ENCODE measurements around the gene ALDH3B1.

DNA sequence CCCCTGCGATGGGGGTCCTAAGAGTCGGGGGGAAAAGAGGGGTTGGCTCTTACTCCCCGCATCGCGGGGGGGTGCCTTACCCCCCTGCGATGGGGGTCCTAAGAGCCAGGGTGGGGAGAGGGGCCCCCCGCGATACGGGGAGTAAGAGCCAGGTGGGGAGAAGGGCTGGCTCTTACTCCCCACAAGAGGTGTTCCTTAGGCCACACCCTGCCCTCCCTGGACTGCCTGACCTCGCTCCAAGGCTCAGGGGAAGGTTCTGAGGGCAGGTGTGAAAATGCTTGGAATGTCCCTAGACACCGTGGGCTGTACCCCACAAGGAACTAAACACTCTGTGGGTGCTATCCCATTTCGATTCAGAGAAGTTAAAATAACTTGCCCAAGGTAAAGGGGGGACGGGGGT, 14.1 kb upstream of the ALDH3B1 start:
- TF ChIP-seq, protein P1, sequence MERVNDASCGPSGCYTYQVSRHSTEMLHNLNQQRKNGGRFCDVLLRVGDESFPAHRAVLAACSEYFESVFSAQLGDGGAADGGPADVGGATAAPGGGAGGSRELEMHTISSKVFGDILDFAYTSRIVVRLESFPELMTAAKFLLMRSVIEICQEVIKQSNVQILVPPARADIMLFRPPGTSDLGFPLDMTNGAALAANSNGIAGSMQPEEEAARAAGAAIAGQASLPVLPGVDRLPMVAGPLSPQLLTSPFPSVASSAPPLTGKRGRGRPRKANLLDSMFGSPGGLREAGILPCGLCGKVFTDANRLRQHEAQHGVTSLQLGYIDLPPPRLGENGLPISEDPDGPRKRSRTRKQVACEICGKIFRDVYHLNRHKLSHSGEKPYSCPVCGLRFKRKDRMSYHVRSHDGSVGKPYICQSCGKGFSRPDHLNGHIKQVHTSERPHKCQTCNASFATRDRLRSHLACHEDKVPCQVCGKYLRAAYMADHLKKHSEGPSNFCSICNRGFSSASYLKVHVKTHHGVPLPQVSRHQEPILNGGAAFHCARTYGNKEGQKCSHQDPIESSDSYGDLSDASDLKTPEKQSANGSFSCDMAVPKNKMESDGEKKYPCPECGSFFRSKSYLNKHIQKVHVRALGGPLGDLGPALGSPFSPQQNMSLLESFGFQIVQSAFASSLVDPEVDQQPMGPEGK (CRISPR knock-in tag; IDR thresholded peaks at IDR 0.05; ENCODE audit: borderline replicate concordance): no peak
- TF ChIP-seq RARB (CRISPR knock-in tag; IDR thresholded peaks at IDR 0.05) (no peak), CSDC2 (CRISPR knock-in tag; IDR thresholded peaks at IDR 0.05) (no peak)
